HTR-8/SVneo (cell line): ENCODE results near the gene KIF4B.
"Not testable (repeated sequence)": the region's sequence is repeated elsewhere in the genome, so short reads cannot be mapped to it uniquely, and the experiment has no call there.

Experiments
- DNase-seq: peaks from one replicate; pipeline ENCODE4 v3.0.0; 2011; ENCODE audit warnings: low spot score, mixed read lengths; ENCODE audit not compliant: insufficient read length
- FAIRE-seq: peaks from 2 replicates; lab custom pipeline; 2011; peaks lifted over from hg19 to GRCh38; lab: Jason Lieb, UNC

The KIF4B gene

DNA sequence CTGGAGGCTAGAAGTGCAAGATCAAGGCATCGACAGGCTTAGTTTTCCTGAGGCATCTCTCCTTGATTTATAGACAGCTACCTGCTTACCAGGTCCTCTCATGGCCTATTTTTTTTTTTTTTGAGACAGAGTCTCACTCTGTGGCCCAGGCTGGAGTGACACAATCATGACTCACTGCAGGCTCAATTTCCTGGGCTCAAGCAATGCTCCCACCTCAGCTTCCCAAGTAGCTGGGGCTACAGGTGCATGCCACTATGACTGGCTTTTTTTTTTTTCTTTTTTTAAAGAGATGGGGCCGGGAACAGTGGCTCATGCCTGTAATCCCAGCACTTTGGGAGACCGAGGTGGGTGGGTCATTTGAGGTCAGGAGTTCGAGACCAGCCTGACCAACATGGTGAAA is 10.8 kb upstream of the KIF4B start:
- FAIRE-seq, DNase-seq: not testable (repeated sequence)

DNA sequence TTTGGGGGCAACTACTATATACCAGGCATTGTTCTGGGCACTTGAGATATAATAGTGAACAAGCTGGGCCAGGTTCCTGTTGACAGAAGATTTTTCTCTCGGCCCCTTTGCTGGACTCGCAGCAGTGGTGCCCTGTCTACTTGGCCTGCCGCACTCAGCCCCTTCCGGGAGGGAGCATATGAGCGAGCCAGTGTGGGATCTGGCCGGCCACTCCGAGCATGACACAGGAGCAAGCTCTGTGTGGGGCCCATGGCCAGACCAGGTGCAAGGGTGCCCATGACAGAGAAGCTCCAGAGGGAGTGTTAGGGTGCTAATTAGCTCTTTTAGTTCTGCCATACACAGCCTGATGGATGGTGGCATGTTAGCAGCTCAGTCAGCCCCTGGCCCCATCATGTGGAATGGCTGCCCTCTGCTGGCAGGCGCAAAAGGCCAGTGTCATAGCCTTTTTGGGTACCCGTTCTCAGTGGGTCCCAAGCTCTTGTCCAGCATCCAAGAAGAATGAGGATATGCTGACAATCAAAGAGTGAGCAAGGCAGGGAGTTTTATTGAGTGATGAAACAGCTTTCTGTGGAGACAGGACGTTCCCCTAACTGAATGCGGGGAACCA is 9.3 kb upstream of the KIF4B start:
- DNase-seq, result no peak
- FAIRE-seq, result no peak

DNA sequence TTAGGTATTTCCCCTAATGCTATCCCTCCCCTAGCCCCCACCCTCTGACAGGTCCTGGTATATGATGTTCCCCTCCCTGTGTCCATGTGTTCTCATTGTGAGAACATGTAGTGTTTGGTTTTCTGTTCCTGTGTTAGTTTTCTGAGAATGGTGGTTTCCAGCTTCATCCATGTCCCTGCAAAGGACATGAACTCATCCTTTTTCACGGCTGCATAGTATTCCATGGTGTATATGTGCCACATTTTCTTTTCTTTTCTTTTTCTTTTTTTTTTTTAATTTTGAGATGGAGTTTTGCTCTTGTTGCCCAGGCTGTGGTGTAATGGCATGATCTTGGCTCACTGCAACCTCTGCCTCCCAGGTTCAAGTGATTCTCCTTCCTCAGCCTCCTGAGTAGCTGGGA is 7.3 kb upstream of the KIF4B start:
- not testable (repeated sequence) for FAIRE-seq, DNase-seq

DNA sequence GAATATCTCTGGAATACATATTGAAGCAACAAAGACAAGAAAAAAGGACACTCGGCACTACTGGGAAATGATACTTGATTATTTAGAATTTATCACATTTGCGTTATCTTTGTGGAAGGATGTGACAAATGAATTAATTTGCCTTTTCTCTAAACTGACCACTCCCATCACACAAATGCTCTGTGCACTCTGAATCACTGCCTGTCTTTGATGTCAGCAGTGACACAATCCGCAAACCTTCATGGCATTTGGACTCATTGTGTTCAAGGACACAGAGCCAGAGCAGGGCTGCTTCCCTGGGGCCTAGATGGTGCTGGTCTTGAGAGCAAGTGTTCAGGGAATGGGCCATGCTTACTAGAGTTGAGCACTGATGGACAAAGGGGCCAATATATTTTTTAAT is 4.9 kb upstream of the KIF4B start:
- DNase-seq (no peak), FAIRE-seq (no peak)

DNA sequence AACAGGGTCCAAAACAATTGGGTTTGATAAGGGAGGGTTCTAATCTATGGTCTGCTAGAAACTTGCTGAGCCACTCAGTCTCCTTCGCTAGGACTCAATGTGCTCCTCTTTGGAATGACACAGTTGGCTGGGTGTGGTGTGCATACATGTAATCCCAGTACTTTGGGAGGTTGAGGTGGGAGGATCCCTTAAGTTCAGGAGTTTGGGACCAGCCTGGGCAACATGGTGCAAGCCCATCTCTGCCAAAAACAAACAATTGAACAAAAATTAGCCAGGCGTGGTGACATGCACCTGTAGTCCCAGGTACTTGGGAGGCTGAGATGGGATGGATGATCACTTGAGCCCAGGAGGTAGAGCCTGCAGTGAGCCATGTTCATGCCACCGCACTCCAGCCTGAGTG is 2.7 kb upstream of the KIF4B start:
- FAIRE-seq (no peak), DNase-seq (no peak)

DNA sequence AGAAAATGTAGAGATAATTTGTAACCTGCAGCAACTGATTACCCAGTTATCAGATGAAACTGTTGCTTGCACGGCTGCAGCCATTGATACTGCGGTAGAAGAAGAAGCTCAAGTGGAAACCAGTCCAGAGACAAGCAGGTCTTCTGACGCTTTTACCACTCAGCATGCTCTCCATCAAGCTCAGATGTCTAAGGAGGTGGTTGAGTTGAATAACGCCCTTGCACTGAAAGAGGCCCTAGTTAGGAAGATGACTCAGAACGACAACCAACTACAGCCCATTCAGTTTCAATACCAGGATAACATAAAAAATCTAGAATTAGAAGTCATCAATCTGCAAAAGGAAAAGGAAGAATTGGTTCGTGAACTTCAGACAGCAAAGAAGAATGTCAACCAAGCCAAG is 1.7 kb downstream of the KIF4B start:
- DNase-seq, result no peak
- FAIRE-seq, result no peak

DNA sequence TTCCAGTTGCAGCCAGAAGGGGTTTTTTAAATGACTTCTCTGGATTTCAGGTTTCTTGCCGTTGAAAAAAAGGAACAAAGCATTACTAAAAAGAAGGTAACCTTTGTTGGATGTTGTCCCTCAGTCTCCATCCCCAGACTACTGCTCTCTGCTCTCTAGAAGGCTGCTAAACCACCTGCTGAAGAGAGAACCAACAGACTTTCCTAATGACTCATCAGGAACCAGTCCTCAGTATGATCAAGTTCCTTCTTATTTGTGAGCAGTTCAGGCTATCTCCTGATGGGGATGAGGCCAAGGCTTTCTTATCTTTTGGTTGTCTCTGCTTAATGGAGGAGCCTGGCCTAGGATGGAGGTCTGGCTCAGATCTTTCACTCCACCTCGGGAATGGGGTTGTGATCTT is 4.1 kb downstream of the KIF4B start:
- FAIRE-seq, result no peak

DNA sequence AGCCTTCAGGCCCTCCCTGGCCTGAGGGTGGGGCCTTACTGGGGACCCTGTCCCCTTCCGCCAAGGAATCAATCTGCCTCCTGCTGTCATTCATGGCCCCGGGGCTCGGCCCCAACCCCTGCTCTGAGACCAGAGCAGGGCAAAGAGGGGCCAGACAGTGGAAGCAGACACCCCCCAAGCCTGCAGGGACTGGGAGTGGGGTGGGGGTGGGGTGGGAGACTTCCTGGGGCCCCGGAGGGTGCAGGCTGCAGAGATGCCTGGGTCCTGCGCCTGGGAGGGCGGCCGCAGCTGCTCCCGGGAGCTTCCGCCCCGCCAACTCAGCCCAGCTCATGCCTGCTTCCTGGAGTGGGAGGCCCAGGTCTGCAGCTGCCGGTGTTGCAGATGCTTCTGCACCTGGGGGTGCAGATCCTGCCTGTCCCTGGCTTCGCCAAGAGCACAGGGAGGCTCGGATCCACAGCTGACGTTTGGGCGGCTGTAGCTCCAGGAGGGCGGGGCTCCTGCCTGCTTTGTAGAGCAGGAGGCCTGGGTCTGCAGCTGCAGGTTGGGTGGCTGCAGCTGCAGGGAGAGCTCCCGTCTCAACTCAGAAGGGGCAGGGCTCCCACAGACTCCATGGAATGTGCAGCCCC is 6.2 kb downstream of the KIF4B start:
- DNase-seq, result no peak
- FAIRE-seq, result no peak

More for the DNA sequence above, 4.1 kb downstream of the KIF4B start:
- no peak for DNase-seq

DNA sequence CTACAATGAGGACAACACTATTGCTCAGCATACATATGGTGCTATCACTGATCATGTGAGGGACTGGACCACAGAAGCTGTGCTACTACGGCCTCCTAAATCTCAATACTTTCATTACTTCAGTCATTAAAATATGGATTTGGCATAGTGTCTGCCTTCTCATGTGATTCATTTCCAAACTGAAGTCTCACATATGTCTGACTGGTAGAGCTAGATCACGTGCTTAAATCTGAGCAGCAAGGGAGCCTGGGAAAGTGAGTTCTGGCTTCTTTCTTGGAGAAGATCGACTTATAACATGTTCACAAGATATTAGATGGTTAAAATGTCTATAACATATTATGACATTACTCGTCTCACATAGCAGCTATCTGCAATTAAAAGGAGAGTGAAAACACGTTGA is 8.3 kb downstream of the KIF4B start:
- no peak for DNase-seq
- FAIRE-seq, result no peak

DNA sequence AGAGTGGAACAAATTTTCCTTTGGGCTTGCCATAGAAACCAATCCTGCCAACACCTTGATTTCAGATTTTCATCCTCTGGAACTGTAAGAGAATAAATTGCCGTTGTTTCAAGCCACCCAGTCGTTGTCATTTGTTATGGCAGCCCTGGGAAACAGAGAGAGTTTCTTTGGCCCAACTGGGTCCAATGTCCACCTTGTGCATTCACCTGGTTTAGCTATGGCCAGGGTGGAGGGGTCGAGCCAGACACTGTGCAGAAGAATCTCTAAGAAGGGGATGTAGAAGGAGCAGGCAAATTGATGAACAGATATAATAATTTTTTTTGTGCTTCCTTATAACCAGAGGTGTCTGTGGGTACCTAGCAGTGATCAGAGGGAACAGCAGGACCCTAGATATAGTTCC is 9.8 kb downstream of the KIF4B start:
- no peak for FAIRE-seq
- no peak for DNase-seq

DNA sequence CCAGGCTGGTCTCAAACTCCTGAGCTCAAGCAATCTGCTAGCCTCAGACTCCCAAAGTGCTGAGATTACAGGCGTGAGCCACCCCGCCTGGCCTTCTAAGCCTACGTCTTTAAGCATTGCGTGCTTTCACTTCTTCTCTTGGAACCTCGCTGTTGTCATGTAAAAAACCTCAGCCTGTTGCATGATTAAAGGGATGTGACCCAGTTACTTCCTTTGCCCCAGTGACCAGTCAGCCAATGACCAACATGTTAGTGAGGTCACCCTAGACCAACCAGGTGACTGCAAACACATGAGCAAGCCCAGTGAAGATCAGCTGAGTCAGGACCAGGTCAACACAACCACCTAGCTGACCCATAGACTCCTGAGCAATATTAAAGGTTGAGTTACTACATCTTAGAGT is 10.5 kb downstream of the KIF4B start:
- no peak for FAIRE-seq
- DNase-seq, result no peak

DNA sequence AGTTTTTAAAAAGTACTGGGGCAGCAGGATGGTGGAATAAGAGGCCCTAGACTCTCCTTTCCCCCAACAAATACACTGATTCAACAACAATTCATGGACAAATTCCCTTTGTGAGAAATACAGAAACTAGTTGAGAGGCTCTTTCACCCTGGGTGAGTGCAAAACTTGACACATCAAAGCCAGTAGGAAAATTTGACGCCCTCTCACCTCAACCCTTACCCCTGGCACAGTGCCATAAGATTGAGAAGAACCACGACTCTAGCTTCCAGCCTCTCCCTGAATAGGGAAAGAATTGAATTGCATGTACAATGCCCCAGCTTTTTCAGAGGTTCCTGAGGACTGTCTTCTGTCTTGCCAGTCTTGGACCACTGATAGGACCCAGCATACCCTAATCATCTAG is 12.3 kb downstream of the KIF4B start:
- DNase-seq (no peak), FAIRE-seq (no peak)

DNA sequence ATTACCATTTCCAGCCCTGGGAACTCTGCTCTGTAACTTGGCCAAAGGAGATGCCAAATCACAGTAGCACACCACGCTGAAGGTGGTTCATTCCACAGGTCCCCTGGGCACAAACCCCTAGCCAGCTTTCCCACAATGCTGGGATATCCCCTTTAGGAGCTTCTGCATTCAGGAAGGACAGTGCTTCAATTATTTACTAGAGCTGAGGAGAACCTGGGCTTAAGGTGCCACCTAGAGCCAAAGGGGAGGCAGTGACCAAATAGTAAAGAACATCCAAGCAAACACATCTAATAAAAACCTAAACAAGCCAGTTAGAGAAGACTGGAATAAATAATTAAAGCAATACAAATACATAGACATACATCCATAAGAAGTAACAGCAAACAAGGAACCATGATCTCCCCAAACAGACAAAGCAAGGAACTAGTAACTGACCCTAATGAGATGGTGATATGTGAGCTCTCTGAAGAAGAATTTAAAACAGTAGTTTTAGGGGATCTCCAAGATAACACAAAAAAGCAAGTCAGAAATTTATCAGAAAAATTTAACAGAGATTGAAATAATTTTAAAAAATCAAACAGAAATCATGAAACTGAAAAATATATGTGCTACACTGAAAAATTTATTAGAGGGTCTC is 14.6 kb downstream of the KIF4B start:
- FAIRE-seq (no peak), DNase-seq (peak; percentile 12)

DNA sequence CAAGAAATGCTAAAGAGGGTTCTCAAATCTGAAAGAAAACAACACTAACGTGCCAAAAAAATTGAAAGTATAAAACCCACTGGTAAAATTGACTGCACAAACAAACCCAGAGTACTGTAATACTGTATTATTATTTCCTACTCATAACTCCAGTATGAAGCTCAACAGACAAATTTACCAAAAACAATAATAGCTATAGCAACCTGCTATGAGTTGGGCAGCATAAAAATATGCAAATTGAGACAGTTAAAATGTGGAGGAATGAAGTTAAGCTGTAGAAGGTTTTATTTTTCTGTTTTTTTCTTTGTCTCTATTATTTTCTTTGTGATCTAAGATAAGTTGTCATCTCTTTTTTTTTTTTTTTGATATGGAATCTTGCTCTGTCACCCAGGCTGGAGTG is 15.7 kb downstream of the KIF4B start:
- FAIRE-seq (no peak), DNase-seq (no peak)

DNA sequence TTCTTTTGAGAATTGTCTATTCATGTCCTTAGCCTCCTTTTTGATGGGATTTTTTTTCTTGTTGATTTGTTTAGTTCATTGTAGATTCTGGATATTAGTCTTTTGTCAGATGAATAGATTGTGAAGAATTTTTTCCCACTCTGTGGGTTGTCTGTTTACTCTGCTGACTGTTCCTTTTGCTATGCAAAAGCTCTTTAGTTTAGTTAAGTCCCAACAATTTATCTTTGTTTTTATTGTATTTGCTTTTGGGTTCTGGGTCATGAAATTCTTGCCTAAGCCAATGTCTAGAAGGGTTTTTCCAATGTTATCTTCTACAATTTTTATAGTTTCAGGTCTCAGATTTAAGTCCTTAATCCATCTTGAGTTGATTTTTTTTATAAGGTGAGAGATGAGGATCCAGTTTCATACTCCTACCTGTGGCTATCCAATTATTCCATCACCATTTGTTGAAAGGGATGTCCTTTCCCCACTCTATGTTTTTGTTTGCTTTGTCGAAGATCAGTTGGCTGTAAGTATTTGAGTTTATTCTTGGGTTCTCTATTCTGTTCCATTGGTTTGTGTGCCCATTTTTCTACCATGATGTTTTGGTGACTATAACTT is 20.7 kb downstream of the KIF4B start:
- not testable (repeated sequence) for FAIRE-seq, DNase-seq

DNA sequence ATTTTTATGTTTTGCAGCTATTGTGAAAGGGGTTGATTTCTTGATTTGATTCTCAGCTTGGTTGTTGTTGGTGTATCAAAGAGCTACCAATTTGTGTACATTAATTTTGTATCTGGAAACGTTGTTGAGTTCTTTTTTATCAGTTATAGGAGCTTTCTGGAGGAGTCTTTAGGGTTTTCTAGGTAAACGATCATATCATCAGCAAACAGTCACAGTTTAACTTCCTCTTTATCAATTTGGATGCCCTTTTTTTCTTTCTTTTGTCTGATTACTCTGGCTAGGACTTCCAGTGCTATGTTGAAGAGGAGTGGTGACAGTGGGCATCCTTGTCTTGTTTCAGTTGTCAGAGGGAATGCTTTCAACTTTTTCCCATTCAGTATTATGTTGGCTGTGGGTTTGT is 21.5 kb downstream of the KIF4B start:
- not testable (repeated sequence) for DNase-seq, FAIRE-seq

DNA sequence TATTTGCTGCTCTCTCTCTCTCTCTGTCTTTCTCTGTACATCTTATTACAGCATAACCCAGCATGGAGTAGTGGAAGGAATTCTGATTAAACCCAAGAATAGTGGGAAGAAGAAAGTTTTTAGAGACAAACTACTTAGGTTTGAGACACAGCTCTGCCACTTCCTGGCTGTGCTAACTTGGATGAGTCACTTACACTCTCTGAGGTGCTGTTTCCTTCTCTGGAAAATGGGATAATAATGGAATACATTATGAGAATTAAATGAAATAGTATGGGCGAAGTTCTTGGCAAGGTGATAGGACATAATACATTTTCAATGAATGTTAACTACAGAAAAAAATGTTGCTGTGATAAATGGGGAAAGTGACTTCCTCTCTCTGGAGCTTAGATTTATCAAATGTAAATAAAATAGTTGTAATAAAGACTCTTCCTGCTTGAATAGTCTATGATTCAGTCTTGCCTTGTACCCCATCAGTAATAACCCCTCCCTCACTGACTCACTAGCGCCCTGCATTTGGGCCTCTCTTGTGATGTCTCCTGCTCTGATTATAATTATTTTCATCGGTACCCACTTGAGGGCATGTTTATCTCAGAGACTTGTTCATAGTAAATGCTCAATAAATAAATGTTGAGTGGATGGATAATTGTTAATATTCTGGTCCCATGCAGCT is 27.6 kb downstream of the KIF4B start:
- FAIRE-seq, result no peak
- DNase-seq, result no peak

DNA sequence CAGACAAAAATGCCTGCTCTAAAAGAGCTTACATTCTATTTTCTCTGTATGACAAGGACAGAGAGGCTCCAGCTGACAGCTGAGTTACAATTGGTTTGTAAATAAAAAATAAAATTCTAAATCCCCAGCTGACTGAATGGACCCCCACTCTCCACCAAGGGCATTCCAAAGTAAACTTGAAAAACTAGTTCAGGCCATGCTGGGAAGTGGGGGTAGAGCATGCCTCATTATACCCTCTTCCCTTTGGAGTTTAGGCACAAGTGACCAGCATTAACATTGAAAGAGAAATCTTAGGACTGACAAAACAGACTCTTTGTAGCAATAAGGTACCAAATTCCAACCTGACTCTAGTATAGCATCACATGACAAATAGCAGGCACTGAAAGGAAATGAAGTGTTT is 31.0 kb downstream of the KIF4B start:
- DNase-seq, result no peak
- FAIRE-seq, result no peak

DNA sequence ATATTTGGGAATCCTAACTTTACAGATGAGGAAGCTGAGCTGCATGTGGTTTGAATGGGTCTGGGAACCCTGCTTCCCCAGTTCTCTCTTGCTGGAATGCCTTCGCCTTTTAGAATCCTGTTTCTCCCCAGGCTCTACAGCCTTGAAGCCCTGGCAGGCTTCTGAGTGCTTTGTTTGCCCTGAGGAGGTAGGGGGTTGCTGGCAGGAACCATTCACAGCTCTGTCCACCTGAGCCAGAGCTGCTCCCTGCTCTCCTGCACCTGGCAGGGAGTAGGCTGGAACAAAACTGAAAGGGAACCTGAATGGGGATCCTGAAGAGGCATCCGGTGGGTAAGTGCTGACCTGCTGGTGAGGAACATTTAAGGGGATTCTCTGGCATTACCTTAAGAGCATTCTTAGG is 33.0 kb downstream of the KIF4B start:
- DNase-seq (no peak), FAIRE-seq (no peak)

DNA sequence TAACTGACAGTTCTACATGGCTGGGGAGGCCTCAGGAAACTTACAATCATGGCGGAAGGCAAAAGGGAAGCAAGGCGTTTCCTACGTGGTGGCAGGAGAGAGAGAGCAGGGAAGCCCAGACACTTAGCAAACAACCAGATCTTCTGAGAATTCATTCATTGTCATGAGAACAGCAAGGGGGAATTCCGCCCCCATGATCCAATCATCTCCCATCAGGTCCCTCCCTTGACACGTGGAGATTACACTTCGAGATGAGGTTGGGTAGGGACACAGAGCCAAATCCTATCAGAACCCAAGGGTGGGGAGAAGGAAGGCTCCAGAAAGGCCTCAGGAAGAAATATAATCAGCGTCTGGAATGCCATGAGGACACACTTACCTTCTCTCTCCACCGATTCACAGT is 34.3 kb downstream of the KIF4B start:
- FAIRE-seq, result no peak
- DNase-seq, result no peak
